ENCODE measurements around the gene HDAC6.
"Not testable (repeated sequence)": the region's sequence is repeated elsewhere in the genome, so short reads cannot be mapped to it uniquely, and the experiment has no call there.

DNA sequence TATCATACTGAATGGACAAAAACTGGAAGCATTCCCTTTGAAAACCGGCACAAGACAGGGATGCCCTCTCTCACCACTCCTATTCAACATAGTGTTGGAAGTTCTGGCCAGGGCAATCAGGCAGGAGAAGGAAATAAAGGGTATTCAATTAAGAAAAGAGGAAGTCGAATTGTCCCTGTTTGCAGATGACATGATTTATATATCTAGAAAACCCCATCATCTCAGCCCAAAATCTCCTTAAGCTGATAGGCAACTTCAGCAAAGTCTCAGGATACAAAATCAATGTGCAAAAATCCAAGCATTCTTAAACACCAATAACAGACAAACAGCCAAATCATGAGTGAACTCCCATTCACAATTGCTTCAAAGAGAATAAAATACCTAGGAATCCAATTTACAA, 70.2 kb downstream of the HDAC6 start:
- TF ChIP-seq, protein P1, sequence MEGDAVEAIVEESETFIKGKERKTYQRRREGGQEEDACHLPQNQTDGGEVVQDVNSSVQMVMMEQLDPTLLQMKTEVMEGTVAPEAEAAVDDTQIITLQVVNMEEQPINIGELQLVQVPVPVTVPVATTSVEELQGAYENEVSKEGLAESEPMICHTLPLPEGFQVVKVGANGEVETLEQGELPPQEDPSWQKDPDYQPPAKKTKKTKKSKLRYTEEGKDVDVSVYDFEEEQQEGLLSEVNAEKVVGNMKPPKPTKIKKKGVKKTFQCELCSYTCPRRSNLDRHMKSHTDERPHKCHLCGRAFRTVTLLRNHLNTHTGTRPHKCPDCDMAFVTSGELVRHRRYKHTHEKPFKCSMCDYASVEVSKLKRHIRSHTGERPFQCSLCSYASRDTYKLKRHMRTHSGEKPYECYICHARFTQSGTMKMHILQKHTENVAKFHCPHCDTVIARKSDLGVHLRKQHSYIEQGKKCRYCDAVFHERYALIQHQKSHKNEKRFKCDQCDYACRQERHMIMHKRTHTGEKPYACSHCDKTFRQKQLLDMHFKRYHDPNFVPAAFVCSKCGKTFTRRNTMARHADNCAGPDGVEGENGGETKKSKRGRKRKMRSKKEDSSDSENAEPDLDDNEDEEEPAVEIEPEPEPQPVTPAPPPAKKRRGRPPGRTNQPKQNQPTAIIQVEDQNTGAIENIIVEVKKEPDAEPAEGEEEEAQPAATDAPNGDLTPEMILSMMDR (IDR thresholded peaks at IDR 0.05), result not testable (repeated sequence)
- TF ChIP-seq POLR2A (IDR thresholded peaks at IDR 0.05), result not testable (repeated sequence)
